NCI-H748 (cell line): Measurements from ENCODE around the gene RNF141.

Experiments
- DNase-seq: peaks from one replicate; lab custom pipeline; 2025; ENCODE audit not compliant: unreplicated experiment; lab: John Stamatoyannopoulos, UW

Gene RNF141

DNA sequence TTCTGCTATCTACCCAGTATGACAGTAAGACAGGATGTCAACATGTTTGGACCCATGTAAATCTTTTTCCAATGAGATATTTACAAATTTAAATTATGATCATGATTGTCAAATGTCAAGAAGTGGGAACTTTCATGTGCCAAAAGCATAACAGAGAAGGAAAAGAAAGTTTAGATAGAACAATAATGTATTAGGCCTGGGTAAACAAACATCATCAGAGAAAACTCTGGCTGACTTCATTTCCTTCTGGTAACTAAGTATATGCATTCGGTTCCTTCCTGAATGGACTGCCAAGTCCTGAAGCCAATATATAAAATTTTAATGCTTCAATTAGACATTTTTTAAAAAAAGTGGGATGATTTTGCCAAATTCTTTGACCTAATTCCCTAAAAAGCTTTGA is 16.5 kb downstream of the RNF141 start:
- DNase-seq: no peak

DNA sequence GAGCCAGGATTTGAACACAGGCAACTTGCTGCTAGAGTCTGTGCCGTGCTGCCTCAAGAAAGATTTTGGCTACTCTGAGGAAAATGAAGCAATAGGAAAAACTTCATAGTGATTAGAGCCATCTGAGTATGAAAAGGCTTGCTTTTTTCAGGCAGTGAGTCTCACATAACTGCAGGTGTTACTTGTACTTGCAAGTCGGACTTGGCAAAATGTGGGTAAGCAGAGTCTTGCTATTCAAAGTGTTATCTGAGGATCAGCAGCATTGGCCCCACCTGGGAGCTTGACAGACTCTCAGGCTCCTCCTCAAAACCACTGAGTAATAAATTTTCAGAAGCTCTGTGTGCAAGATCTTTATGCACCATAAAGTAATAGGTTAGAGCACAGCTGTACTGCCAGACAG is 18.1 kb downstream of the RNF141 start:
- no peak for DNase-seq

DNA sequence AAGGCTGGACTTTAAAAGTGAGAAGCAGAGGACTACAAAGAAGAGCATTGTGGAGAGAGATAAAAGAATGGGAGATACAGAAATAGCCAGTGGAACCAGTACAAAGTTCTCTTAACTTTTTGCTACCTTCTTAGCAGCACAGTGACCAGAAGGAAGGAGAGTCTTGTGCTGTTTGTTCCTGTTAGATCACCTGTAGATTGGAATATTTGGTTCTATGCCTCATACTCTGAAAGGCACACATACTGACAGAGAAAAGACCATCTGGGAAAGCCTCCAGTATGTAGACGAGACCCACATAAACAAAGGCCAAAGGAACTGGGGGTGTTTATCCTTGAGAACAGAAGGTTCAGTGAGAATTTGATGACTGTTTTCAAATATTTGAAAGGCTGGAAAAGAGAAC is 18.7 kb downstream of the RNF141 start:
- no peak for DNase-seq

DNA sequence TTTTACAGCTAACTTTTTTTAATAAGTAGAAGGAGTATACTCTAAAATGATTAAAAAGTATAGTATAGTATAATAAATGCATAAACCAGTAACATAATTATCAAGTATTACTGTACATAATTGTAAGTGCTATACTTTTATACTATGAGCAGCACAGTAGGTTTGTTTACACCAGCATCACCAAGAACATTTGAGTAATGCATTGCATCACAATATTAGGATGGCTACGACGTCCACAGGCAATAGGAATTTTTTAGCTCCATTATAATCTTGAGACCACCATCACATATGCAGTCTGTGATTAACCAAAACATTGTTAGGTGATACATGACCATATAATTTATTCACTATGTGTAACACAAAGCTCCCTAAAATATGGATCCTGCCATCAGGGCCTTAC is 20.4 kb downstream of the RNF141 start:
- DNase-seq: no peak

DNA sequence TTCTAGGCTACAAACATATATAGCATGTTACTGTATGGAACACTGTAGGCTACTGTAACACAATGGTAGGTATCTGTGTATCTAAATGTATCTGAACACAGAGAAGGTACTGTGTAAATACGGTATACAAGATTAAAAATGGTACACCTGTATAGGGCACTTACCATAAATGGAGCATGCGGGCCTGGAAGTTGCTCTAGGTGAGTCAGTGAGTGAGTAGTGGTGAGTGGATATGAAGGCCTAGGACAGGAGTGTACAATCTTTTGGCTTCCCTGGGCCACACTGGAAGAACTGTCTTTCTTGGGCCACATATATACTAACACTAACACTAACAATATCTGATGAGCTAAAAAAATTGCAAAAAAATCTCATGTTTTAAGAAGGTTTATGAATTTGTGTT is 21.4 kb downstream of the RNF141 start:
- DNase-seq: no peak

DNA sequence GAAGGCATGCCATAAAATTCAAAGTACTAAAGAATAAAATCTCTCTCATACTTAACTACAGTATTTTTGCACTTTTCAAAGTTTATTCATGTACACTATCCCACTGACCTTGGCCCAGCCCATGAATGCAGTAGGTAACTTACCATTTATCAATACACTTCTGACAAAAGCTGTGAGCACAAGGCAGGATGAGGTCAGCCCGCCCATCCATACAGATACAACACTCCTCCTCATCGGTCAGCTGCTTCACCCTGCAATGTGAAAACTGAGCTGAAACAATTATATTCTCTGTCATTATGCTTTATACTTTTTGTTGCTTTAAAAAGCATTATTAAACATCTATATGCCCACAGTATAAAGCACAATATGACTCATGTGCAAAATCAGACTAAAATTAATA is 22.1 kb downstream of the RNF141 start:
- DNase-seq: no peak

DNA sequence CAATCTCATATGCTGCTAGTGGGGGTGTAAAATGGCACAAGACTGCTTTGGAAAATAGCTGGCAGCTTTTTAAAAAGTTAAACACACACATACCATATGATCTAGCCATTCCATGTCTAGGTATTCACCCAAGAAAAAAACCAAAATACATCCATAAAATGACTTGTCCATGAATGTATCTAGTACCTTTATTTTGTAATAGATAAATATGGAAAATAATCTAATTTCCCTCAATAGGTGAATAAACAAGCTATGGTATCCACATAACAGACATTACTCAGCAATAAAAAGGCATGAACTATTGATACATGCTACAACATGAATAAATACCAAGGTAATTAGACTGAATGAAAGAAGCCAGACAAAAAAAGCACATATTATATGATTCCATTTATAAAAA is 22.9 kb downstream of the RNF141 start:
- no peak for DNase-seq

DNA sequence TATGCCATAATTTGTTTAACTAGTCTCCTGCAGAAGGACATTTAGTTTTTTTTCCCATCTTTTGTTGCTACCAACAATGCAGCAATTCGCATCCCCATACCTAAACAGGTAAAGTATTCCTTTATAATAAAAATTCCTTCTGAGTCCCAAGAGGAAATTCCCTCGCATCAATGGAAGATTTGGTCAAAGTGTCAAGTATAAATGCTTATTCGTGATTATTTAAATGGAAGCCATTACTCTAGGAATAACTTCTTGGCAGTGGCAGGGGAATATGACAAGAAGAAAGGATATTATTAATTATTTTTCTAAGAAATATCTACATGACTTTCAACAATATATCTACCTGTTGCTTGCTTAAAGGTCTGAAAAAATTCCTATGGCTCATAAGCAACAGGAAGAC is 25.6 kb downstream of the RNF141 start:
- DNase-seq: no peak

DNA sequence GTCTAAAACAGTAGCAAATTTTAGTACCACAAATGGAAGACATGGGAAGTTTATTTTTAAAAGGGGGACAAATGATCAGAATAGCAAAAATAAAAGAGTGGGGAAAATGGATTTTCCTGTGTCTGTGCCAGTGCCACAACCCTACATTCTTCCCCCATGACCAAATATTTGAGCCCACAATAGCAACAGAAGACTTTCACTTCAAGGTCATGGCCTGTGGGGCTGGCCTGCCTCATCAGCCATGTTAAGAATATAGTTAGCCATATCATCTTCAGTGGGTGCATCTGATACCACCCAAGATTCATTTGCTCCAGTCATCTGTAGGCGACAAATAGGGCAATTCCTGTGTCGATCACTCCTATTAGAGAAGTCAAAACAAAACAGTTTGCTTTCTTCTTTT is 26.3 kb downstream of the RNF141 start:
- DNase-seq: no peak

DNA sequence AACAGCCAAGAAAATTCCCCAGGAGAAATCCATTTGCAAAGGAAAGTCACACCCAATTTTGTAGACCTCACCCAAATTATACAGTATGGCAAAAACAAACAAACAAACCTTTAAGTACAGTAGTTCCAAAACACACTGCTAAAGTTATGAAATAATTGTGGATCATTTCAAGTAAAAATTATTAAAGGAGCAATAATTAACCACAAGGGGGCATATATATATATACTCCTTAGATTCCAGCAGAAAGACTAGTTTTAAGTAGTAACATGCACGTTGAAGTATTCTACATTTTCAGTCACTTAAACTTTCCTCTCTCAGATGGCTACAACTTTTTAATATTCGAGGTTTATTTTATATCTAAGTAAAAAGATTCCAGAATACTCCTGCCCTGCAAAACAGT is 26.8 kb downstream of the RNF141 start:
- no peak for DNase-seq

DNA sequence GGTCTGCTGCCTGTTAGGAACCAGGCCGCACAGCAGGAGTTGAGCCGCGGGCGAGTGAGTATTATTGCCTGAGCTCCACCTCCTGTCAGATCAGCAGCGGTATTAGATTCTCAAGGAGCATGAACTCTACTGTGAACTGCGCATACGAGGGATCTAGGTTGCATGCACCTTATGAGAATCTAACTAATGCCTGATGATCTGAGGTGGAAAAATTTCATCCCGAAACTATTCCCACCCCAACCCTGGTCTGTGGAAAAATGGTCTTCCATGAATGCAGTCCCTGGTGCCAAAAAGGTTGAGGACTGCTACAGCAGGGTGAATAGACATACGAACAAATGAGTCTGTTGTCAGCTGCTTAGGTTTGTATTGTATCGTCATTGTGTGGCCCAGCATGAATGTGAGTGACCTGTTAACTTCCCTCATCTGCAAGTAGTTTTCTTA is 29.8 kb downstream of the RNF141 start:
- DNase-seq: no peak

DNA sequence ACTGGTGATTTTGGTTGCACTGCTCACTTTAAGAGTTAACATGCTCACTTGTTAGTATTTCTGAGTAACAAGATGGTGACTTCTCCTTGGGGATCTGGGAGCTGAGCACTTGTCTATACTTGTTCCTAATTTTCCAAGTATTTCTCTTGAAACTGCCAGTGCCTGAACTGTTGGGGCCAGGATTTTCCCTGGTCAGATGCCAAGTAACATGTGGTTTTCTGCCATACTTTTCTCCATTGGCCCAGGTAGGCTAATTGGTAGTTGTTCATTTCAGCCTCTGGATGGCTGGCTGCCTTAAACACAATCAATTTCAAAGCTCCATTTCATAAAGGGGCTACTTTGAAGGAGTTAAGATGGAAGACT is 35.0 kb downstream of the RNF141 start:
- DNase-seq: no peak

DNA sequence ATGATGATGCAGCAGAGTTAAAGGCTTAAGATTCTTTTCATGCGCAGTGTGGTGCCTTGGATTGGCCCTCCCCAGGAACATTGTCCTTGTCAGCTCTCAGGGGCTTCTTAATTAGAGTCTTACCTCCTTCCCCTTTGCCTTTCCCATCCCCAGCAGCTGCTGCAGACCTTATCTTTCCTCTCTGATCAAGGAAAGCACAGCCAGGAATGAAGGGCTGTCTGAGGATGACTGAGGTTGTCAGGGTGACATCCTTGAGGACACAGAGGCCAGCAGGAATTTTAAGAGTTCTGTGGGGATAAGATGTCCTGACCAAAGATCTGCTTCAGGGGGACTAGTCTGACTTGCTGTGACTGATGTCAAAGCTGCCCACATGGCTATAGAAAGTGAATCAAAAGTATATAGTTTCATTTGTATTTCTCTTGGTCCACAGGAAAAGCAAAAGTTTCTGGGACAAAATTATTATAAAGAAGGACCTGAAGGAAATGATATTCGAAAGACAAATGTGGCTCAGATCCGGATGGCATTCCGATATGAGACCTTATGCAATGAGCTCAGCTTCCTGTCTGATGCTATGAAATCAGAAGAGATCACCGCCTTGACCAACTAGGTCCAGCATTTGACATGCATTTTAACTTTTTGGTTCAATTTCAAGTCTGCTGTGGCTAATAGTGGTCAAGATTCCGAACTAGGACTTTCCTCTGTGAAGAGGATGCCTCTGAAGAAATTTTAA is 35.5 kb downstream of the RNF141 start:
- DNase-seq: no peak

DNA sequence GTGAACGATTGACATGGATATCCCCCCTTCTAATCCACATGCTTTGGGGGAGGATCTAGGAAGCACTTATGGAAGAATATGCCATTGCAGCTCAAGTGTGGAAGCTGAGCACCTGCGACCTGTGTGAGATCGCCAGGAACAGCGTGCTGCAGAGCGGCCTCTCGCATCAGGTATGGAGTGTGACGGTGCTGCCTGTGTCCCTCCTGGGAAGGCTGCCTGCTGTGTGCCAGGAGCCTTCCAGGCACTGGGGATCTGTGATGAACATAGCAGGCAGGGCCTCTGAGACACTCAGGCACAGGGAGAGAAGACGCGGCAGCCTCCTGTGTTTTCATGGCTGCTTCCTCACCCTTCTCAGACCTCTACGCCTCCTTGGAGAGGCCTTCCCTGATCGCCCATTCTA is 36.5 kb downstream of the RNF141 start:
- DNase-seq: no peak

DNA sequence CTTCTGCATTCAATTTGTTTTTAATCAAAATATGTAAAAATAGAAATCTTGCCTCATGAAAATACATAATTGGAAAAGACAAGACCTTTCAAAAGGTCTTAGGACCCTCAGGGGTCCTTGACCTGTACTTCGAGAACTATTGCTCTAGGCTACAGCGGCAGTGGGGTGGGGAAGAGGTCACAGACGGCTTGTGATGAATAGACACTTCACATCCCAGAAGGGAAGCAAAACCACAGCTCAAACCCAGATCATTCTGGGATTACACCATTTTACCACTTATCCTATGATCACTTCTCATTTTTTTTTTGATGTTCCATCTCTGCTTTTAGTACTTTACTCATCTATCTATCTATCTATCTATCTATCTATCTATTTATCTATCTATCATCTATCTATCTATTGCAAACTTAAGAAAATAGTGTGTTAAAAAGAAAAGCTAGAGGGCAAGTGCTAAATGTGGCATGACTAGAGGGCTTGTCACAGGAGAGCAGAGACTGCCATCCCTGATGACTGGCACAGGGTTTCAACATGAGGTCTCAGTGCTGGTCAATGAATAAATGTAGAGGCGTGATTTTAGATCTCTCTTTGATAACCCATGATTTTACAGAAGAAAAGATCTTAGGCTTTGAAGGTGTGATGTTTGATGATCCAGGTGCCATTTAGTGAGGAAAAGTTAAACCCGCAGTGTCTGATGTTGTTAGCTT is 37.1 kb downstream of the RNF141 start:
- no peak for DNase-seq

DNA sequence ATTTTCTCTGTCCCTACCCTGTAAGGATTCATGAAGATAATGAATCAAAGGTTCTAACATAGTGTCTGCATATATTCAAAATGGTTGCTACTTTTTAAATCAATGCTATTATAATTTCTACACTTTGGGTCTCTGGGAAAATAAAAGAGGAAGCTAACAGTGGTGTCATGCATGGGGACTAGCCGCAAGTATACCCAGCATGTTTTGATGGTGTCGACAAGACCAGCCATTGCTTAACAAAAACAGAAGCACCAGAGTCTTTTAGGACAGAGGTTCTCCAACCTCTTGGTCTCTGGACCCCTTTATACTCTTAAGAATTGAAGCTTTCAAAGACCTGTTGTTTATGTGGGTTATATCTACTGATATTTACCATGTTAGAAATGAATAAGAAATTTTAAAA is 37.8 kb downstream of the RNF141 start:
- no peak for DNase-seq

DNA sequence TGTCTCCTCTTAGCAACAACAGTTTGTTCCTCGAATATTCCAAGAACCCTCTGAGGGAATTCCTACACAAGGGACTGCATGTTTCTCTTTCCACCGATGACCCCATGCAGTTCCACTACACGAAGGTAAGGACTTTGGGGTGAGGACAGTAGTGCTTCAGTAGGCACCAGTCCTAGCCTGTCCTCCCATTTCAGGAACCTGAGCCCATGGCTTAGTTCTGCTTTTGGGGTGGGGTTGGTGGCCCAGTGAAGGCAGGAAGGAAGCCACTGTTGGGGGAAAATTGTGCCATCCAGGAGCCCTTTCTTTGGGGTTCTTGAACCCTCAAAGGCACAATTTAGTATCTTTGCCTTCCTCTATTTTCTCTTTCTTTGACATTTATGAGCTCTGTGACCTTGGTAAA is 38.2 kb downstream of the RNF141 start:
- DNase-seq: no peak

DNA sequence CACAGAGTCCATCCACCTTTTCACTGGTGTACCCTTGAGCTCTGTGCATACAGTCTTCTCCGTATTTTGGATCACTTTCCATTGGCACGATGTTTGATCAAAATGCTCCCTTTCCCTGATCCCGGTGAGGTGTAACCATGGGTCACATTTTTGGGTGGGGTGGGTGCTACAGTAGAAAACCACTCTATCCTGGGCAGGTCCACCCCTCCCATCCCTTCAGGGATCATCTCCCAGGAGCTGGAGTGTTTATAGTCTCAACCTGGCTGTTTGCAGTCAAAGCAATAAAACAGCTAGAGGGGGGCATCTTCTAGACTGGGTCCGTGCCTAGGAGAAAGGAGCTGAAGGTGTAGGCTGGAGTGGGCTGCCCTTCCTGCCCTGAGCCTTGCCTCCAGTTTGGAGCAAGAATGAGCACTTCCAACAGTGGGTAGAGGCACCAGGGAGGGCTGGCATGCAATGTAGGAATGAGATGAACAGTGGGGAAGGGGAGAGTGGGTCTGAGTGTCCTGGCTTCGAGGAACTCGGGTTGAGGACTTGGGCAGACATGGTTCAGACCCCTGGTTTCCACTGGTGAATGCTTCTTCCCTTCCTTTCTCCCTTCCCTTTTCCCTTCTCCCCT is 38.8 kb downstream of the RNF141 start:
- no peak for DNase-seq

DNA sequence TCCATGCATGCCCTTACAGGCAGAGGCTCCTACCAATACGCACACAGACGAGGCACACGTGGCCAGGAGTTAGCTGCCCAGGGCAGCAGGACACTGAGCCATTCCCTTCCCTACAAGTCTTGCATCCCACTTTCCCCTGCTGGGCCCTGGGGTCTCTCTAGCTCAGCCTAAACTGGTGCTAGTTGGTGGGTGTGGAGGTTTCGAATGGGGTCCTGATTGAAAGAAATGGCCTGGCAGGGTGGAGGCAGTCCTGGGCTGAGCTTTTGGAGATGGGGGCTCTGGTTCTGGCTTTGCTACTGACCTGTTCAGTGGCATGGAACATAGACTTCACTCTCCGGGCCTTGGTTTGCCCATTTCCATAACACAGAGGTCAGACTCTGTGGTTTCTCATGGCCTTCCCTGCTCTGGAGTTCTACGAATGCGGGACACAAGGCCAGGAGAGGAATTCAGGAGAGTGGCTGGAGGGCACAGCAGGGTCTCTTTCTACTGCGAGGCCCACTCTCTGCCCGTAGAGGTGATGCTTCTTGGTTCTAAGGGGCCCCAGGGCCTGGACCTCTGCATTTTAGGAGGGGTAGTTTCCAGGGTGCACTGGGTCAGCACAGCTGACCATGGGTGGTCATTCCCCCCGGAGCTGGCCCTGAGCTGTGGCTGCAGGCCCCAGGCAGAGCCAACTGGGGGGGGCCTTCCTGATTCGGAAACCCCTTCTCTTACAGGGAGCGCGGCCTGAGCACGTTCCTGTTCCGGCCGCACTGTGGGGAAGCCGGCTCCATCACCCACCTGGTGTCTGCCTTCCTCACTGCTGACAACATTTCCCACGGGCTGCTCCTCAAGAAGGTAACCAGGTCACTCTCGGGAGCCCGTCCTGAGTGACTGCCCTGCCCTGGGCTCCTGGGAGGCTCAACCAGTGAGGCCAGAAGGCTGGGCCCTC is 40.0 kb downstream of the RNF141 start:
- no peak for DNase-seq

DNA sequence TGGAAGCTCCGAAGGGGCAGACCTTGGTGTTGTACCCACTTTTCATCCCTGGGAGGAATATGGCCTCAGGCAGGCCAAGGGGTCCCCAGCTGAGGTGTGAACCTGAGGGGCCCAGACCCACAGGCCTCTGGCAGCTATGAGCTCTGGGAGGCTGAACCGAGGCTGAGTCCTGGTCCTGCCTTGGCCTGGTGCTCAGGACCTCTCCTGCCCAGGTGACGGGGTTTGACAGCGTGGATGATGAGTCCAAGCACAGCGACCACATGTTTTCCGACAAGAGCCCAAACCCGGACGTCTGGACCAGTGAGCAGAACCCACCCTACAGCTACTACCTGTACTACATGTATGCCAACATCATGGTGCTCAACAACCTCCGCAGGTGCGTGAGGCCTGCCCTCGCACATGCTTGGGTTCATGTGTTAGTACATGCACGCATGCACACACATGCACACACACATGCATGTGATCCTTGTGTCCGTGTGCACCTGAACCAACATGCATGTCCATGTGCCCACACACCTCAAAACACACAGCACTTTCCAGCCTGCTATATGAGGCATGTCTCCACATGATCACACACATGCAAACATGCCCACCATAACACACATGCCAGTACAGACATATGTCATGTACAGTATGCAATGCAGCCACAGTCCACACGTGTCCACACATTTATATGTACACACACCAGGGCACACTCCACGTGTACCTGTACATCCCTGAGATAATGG is 40.9 kb downstream of the RNF141 start:
- no peak for DNase-seq

DNA sequence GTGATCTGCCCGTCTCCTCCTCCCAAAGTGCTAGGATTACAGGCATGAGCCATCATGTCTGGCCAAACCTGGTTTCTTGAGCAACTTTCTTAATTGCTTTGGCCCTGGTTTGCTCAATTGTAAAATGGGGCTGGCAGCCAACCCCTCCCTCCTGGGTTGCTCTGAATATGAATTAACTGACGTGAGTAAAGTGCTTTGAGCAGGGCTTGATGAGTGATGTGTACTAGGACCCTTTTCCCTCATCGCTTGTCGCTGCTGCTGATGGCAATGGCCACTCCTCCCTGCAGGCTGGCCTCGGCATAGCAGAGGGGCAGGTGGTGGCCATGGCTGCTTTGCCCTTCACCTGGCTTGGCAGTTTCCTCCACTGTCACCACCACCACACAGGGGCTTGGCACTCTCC is 41.5 kb downstream of the RNF141 start:
- DNase-seq: no peak
